NCI-H446 (cell line): ENCODE data around the gene PDRG1.

Experiments used
- DNase-seq, 2 experiments: peaks; one replicate each; lab custom pipeline; 2025; lab: John Stamatoyannopoulos, UW

PDRG1 gene

DNA sequence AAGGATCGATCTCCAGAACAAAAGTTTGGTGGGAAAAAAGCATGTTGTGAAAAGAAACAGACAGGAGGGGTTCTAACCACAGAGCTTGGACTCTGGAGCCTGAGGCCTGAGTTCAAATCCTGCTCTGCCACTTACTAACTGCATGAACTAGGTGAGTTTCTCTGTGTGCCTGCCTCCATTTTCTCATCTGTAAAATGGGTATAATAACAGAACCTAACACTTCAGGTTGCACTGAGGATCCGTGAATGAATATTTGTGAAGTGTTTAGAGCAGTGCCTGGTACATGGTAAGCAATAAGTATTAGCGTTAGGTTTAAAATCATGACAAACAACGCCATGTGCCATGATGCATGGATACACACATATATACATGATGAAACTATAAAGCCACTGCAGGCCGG is 44.8 kb downstream of the PDRG1 start:
- no peak for DNase-seq

DNA sequence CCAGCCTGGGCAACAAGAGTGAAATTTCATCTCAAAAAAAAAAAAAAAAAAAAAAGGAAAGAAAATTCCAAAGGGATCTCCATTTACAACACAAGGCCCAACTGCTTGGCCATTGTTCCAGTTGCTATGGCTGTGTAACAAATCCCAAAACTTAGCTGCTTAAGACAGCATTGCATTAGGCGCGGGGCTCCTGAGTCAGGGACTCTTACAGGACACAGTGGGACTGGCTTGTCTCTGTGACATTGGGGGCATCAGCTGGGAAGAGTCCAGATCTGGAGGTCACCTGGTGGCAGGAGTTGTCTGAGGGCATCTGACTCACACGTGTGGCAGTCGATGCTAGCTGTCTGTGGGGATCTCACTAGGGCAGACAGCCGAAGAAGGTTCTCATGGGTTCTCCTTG is 45.8 kb downstream of the PDRG1 start:
- no peak for DNase-seq

DNA sequence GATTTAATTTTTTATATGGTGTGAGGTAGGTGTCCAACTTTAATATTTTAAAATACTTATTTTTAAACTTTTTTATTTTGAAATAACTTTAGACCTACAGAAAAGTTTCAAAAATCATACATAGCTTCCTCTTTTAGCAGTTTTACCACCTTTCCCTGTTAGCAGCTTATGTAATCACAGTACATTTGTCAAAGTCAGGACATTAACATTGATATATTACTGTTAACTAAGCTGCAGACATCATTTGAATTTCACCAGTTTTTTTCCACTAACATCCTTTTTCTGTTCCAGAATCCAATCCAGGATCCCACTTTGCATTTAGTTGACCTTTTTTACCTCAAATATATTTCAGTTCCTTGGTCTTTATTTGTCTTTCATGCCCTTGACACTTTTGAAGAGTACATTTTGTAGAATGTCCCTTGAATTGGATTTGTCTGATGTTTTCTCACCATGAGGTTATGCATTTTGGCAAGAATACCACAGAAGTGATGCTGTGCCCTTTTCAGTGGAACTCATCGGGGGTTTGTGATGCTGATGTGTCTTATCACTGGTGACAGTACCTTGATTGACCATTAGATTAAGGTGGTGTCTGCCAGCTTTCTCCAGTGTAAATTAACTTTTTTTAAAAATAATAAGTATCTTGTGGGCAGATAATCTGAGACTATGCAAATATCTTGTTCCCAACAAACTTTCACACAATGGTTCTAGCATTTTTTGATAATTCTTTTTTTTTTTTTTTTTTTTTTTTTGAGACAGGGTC is 48.0 kb downstream of the PDRG1 start:
- no peak for DNase-seq

DNA sequence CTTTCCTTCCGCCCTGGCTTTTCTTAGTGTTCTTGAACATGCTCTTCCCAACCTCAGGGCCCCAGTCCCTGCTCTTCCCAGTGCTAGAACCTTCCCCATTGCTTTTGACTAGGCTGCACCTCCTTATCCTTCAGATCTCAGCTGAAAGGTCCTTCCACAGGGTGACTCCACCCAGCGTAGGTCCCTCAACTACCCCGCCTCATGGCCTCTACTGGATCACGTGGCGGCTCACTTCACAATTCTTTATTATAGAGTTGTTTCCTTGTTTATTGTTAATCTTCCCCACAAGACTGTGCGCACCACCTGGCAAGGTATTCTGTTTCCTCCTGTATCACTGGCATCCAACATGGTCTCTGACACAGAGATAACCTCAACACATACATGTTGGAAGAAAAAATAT is 50.2 kb downstream of the PDRG1 start:
- DNase-seq, result no peak

DNA sequence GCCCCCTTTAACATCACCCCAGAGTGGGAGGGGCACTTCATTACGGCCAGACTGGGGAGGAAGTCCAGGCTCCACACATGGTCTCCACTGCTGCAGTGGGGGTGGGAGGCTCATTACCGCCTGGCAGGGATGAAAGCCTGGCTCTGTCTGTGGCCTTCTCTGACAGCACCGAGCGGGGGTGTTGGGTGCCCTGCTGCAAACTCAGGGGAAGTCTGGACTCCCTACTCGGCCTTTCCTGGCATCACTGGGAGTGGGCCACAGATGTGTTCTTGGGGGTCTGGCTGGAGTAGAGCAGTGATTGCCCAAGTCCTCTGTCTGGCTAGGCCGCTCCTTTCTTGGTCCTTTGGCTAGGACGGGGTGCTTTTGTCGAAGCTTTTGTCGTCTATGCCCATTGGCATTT is 54.3 kb downstream of the PDRG1 start:
- no peak for DNase-seq

DNA sequence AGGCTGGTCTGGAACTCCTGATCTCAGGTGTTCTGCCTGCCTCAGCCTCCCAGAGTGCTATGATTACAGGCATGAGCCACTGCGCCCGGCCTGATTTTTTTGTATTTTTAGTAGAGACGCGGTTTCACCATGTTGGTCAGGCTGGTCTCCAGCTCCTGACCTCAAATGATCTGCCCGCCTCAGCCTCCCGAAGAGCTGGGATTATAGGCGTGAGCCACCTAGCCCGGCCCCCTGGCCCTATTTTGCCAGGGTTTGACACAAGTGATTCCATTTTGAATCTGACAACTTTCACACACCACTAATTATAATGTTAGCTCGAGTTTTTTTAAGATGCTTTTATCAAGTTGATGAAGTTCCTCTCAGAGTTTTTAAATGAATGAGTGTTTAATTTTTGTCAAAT is 55.8 kb downstream of the PDRG1 start:
- DNase-seq, result no peak

DNA sequence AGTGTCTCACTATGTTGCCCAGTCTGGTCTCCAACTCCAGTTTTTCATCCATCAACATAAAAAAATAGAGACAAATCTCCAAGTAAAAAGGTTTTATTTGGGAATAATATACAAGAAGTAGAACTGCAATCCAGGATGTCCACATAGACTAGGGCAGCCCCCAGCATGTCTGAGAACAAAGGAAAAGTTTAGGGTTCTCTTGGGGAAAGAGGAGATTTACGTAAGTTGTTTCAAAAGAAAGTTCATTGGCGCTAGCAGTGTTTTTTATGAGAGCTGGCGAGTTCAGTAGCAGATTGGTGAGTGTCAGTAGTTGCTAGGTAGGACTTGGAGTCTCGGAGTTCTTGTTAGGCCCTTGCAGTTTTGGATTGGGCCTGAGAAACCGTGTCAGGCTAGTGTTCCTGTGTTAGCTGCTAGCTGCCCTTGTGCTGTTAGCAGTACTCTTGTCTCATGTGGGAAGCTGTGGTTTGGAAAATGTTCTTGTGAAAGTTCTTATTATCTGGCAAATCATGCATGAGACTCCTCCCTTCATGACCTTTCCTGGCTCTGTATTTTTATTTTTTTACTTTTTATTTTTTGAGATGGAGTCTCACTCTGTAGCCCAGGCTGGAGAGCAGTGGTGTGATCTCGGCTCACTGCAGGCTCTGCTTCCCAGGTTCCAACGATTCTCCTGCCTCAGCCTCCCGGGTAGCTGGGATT is 56.7 kb downstream of the PDRG1 start:
- peak in 1 of 2 experiments; percentile 5 for DNase-seq
